IMR-90 (cell line): Measurements from ENCODE around the gene LENEP. TPM values are rescaled to one million over a fixed set of nuclear protein-coding genes. Genes with fewer than 3 reads are reported as not detected.

Source experiments
- ATAC-seq: fragments of 200-7000 bp; cut with Tn5 transposase; 2 replicates; pipeline ENCODE4 v1.9.1; 2020; ENCODE audit warnings: low read depth, mild to moderate bottlenecking, moderate library complexity
- BruUV-seq: library from RNA; stranded (reverse); fragments of 400-500 nt; replicated peaks from 2 replicates; lab custom pipeline; 2021; lab: Mats Ljungman, UMichigan
- CTCF ChIA-PET: fragments of 300-600 bp; formaldehyde crosslinking; extraction: SDS; loops from one replicate; lab custom pipeline; 2021; ENCODE audit warnings: antibody characterized with exemption; lab: Yijun Ruan, JAX
- POLR2A ChIA-PET: fragments of 300-600 bp; sonication (Branson Sonifier 250); formaldehyde crosslinking; loops from one replicate; lab custom pipeline; 2022; ENCODE audit warnings: antibody characterized with exemption; ENCODE audit not compliant: unreplicated experiment; lab: Charles Lee
- DNase-seq: peaks from one replicate; pipeline ENCODE4 v3.0.0; 2013
- H2AFZ ChIP-seq: replicated peaks from 2 replicates; pipeline ENCODE3; 2013; ENCODE audit warnings: low read length, mild to moderate bottlenecking; ENCODE audit not compliant: poor library complexity
- H2AK5ac ChIP-seq: 2 replicates; pipeline ENCODE4 v1.6.1; 2013; ENCODE audit warnings: low read depth, low read length, inconsistent platforms
- H2AK9ac ChIP-seq: replicated peaks from 2 replicates; pipeline ENCODE3; 2013; ENCODE audit warnings: mild to moderate bottlenecking, low read depth, low read length, moderate library complexity; ENCODE audit not compliant: poor library complexity
- H2BK120ac ChIP-seq: 2 replicates; pipeline ENCODE4 v1.6.1; 2013; ENCODE audit warnings: low read depth, low read length, inconsistent platforms
- H2BK15ac ChIP-seq: 3 replicates; pipeline ENCODE4 v1.6.1; 2013; ENCODE audit warnings: low read depth, low read length, inconsistent platforms
- H2BK20ac ChIP-seq: 2 replicates; pipeline ENCODE4 v1.6.1; 2013; ENCODE audit warnings: low read depth, mild to moderate bottlenecking, inconsistent platforms, low read length, moderate library complexity
- H2BK5ac ChIP-seq: 2 replicates; pipeline ENCODE4 v1.6.1; 2013; ENCODE audit warnings: mild to moderate bottlenecking, low read depth, low read length, inconsistent platforms; ENCODE audit not compliant: poor library complexity, severe bottlenecking
- H3K14ac ChIP-seq: replicated peaks from 2 replicates; pipeline ENCODE4 v1.6.1; 2013; ENCODE audit warnings: low read depth, low read length, inconsistent platforms
- H3K18ac ChIP-seq: 2 replicates; pipeline ENCODE4 v1.6.1; 2013; ENCODE audit warnings: low read depth, low read length, control low read depth
- H3K23ac ChIP-seq: 2 replicates; pipeline ENCODE4 v1.6.1; 2013; ENCODE audit warnings: low read depth, low read length, inconsistent platforms
- H3K27ac ChIP-seq: 2 replicates; pipeline ENCODE4 v1.5.1; 2013; ENCODE audit warnings: mild to moderate bottlenecking, control low read depth, low read length; ENCODE audit not compliant: insufficient read depth
- H3K27me3 ChIP-seq: 2 replicates; pipeline ENCODE4 v1.6.1; 2013; ENCODE audit warnings: low read length; ENCODE audit not compliant: control insufficient read depth, insufficient read depth
- H3K36me3 ChIP-seq: 2 replicates; pipeline ENCODE4 v1.6.1; 2013; ENCODE audit warnings: low read length, mixed read lengths; ENCODE audit not compliant: control insufficient read depth, insufficient read depth
- H3K4ac ChIP-seq: 2 replicates; pipeline ENCODE4 v1.6.1; 2013; ENCODE audit warnings: low read depth, low read length, inconsistent platforms
- H3K4me1 ChIP-seq: 2 replicates; pipeline ENCODE4 v1.6.1; 2013; ENCODE audit warnings: low read length, mixed read lengths; ENCODE audit not compliant: control insufficient read depth, insufficient read depth
- H3K4me2 ChIP-seq: 2 replicates; pipeline ENCODE4 v1.6.1; 2013; ENCODE audit warnings: low read depth, mild to moderate bottlenecking, control low read depth, low read length, moderate library complexity
- H3K4me3 ChIP-seq: 2 replicates; pipeline ENCODE4 v1.5.1; 2013; ENCODE audit warnings: low read depth, mild to moderate bottlenecking, control low read depth, low read length, moderate library complexity; ENCODE audit not compliant: insufficient read depth
- H3K56ac ChIP-seq: 2 replicates; pipeline ENCODE4 v1.6.1; 2013; ENCODE audit warnings: low read length, inconsistent platforms; ENCODE audit not compliant: insufficient read depth; ENCODE audit errors: extremely low read depth
- H3K79me1 ChIP-seq, 2 experiments: 2 replicates each; pipeline ENCODE4 v1.6.1; 2013; ENCODE audit warnings: low read length in 2 of 2, inconsistent platforms in 1 of 2, low read depth in 1 of 2
- H3K9ac ChIP-seq: 2 replicates; pipeline ENCODE4 v1.6.1; 2013; ENCODE audit warnings: low read depth, low read length, control low read depth
- H3K9me1 ChIP-seq: 2 replicates; pipeline ENCODE4 v1.6.1; 2013; ENCODE audit warnings: low read length, inconsistent platforms; ENCODE audit not compliant: insufficient read depth
- H3K9me3 ChIP-seq: 2 replicates; pipeline ENCODE4 v1.6.1; 2013; ENCODE audit warnings: low read length; ENCODE audit not compliant: control insufficient read depth, insufficient read depth
- H4K20me1 ChIP-seq: 2 replicates; pipeline ENCODE4 v1.6.1; 2013; ENCODE audit warnings: low read length, inconsistent platforms; ENCODE audit not compliant: insufficient read depth
- H4K5ac ChIP-seq: 2 replicates; pipeline ENCODE4 v1.6.1; 2013; ENCODE audit warnings: mild to moderate bottlenecking, low read depth, low read length, control low read depth
- H4K8ac ChIP-seq, 2 experiments: 2 replicates each; pipeline ENCODE4 v1.6.1; 2013; ENCODE audit warnings: low read depth in 2 of 2, low read length in 2 of 2, control low read depth in 1 of 2, inconsistent platforms in 1 of 2
- H4K91ac ChIP-seq: 2 replicates; pipeline ENCODE4 v1.6.1; 2013; ENCODE audit warnings: low read depth, low read length, inconsistent platforms; ENCODE audit not compliant: insufficient read depth
- CHD1 ChIP-seq: IDR thresholded peaks from 2 replicates; pipeline ENCODE4 v1.6.1; 2012; ENCODE audit warnings: low read depth, low read length, improper control_type of control experiment
- CTCF ChIP-seq: conservative IDR thresholded peaks from 2 replicates; pipeline ENCODE4 v1.5.1; 2012; ENCODE audit warnings: mild to moderate bottlenecking, low read depth, low read length, improper control_type of control experiment
- ELK1 ChIP-seq: fragments of 150-350 bp; IDR thresholded peaks from 2 replicates; pipeline ENCODE4 v1.6.1; 2016; ENCODE audit warnings: low read depth, mild to moderate bottlenecking, low read length, moderate library complexity, borderline replicate concordance
- FOS ChIP-seq: fragments of 150-350 bp; IDR thresholded peaks from 2 replicates; pipeline ENCODE4 v1.6.1; 2016; ENCODE audit warnings: low read depth, low read length
- MAFK ChIP-seq: IDR thresholded peaks from 2 replicates; pipeline ENCODE4 v1.6.1; 2012; ENCODE audit warnings: low read depth, low read length, improper control_type of control experiment
- MAZ ChIP-seq: IDR thresholded peaks from 2 replicates; pipeline ENCODE4 v1.6.1; 2012; ENCODE audit warnings: low read depth, mild to moderate bottlenecking, low read length, improper control_type of control experiment, moderate library complexity, borderline replicate concordance
- NFE2L2 ChIP-seq: fragments of 150-350 bp; IDR thresholded peaks from 2 replicates; pipeline ENCODE4 v1.6.1; 2016; ENCODE audit warnings: low read depth, mild to moderate bottlenecking, low read length
- RAD21 ChIP-seq: IDR thresholded peaks from 2 replicates; pipeline ENCODE4 v1.6.1; 2012; ENCODE audit warnings: low read length, improper control_type of control experiment
- RFX5 ChIP-seq: IDR thresholded peaks from 2 replicates; pipeline ENCODE4 v1.8.0; 2012; ENCODE audit warnings: low read depth, mild to moderate bottlenecking, low read length, moderate library complexity
- SMC3 ChIP-seq: fragments of 150-350 bp; IDR thresholded peaks from 2 replicates; pipeline ENCODE4 v1.6.1; 2016; ENCODE audit warnings: low read depth, mild to moderate bottlenecking, antibody characterized with exemption, low read length, moderate library complexity
- USF2 ChIP-seq: fragments of 150-350 bp; IDR thresholded peaks from 2 replicates; pipeline ENCODE4 v1.6.1; 2017; ENCODE audit warnings: mild to moderate bottlenecking, antibody characterized with exemption, low read length, low read depth
- WGBS, 2 experiments: methylation state at CpG; one replicate each; pipeline versions ENCODE4 v1.1.5 to v1.1.7; 2013; ENCODE audit warnings: missing lambda C conversion rate in 2 of 2; ENCODE audit not compliant: insufficient read length in 1 of 2; ENCODE audit errors: extremely low coverage in 2 of 2; 5-methylcytosine and 5-hydroxymethylcytosine counted together
- dilution Hi-C: fragments of 300-500 bp; cut with HindIII; formaldehyde crosslinking; loops from one replicate; pipeline ENCODE4 v1.14.3; 2018; ENCODE audit warnings: low sequenced_read_pairs; ENCODE audit not compliant: unreplicated experiment
- in situ Hi-C: fragments of 300-500 bp; cut with MboI; formaldehyde crosslinking; loops from 3 replicates; pipeline ENCODE4 v1.14.3; 2019; ENCODE audit warnings: low sequenced_read_pairs, inconsistent platforms, mixed read lengths
- intact Hi-C: fragments of 100-400 bp; cut with micrococcal nuclease; formaldehyde crosslinking; loops from 2 replicates; pipeline ENCODE4 v1.10.0; 2022
- polyA plus RNA-seq, 3 experiments: library from polyadenylated mRNA; depleted of rRNA; stranded (reverse); fragments of >200 nt; gene quantifications; 2 replicates each; pipeline ENCODE4 v1.2.3, GENCODE V29; 2012; ENCODE audit warnings: low replicate concordance in 1 of 3
- total RNA-seq: library from RNA; depleted of rRNA; stranded (reverse); fragments of >200 nt; gene quantifications from 2 replicates; pipeline ENCODE4 v1.2.3, GENCODE V29; 2012

The LENEP gene
- total and polyA plus RNA-seq, 2 of the 4 experiments (the other 2 are of a cell fraction) = not detected

GRCh38 chr1:155017041-155017945 is 23.9 kb downstream of the LENEP start:
- WGBS, 2 experiments = no CpG with 5 or more reads among the region's 49 CpGs
- no peaks in the 10 kb centered on the region for H3K9me3 ChIP-seq
- H3K9ac ChIP-seq = peak overlapping the region; percentile 50
- H3K4me1 ChIP-seq = peaks cover 6% of the 10 kb centered on the region; the same call in 1 of the 2 replicates
- no peak overlapping the region for H3K23ac ChIP-seq
- no peak overlapping the region; the same call in 1 of the 2 replicates for H3K56ac ChIP-seq
- peak overlapping the region; percentile 71 for H3K4me2 ChIP-seq
- H3K14ac ChIP-seq = peak overlapping the region; percentile 21
- DNase-seq = peak; percentile 83
- no peak overlapping the region; the same call in 2 of the 3 replicates for H2BK15ac ChIP-seq
- peak overlapping the region; percentile 91 for H2AFZ ChIP-seq
- peak overlapping the region; percentile 50; the same call in 1 of the 2 replicates for H2BK120ac ChIP-seq
- in situ Hi-C loops = no loop called here
- peak overlapping the region; percentile 41 for H3K27ac ChIP-seq
- ChIA-PET CTCF (interaction anchor here (1.0 to 2.3 kb wide), 7 partner anchors 10 to 48 kb away, joined by 3 to 7 read pairs (median 4); no protein-coding TSS in a partner anchor), POLR2A (interaction anchor here (0.6 kb wide), 1 partner anchor 61 kb away, joined by 7 read pairs; the partner anchor contains the start of gene PBXIP1)
- H4K5ac ChIP-seq = peak overlapping the region; percentile 38; the same call in 1 of the 2 replicates
- peak overlapping the region; percentile 72 for H3K4ac ChIP-seq
- H3K18ac ChIP-seq = no peak overlapping the region
- peak overlapping the region; percentile 41 for H3K4me3 ChIP-seq
- H2BK5ac ChIP-seq = peak overlapping the region; percentile 44
- H3K79me1 ChIP-seq = peaks cover 0 to 11% of the 10 kb centered on the region in 2 experiments; a peak in 1 of 4 replicates
- peak overlapping the region; percentile 44 for H4K91ac ChIP-seq
- BruUV-seq = no TSS peak
- ATAC-seq = peak; percentile 94
- peaks cover 22% of the 10 kb centered on the region for H3K36me3 ChIP-seq
- H3K9me1 ChIP-seq = 0 out of 2 replicates have a peak, but pooled peaks cover 2% of the 10 kb centered on the region
- no peak overlapping the region for H2BK20ac ChIP-seq
- dilution Hi-C loops = no loop called here
- peak overlapping the region; percentile 95 for H2AK9ac ChIP-seq
- H4K20me1 ChIP-seq = peaks cover 8% of the 10 kb centered on the region
- intact Hi-C loops = loop anchor here (1.0 kb wide), 1 partner anchor 61 kb away; the partner anchor contains the start of gene PBXIP1
- peak overlapping the region; percentile 64 for H2AK5ac ChIP-seq
- no peaks in the 10 kb centered on the region for H3K27me3 ChIP-seq
- peak overlapping the region; percentile 52 to 71; a peak in 3 of 4 replicates for H4K8ac ChIP-seq
- TF ChIP-seq USF2 = no peak
- TF ChIP-seq ELK1 = no peak
- peak; percentile 86 for TF ChIP-seq MAZ
- TF ChIP-seq NFE2L2 = no peak
- peak; percentile 4; the same call in 1 of the 2 replicates for TF ChIP-seq RFX5
- TF ChIP-seq RAD21 = peak; percentile 83
- TF ChIP-seq CHD1 = no peak
- peak; percentile 15; the same call in 1 of the 2 replicates for TF ChIP-seq MAFK
- TF ChIP-seq SMC3 = peak; percentile 95
- peak; percentile 100; the same call in 1 of the 2 replicates for TF ChIP-seq CTCF
- TF ChIP-seq FOS = peak; percentile 43
